ENCODE data around the gene CEACAM16. TPM values are rescaled to one million over a fixed set of nuclear protein-coding genes. Genes with fewer than 3 reads are reported as not detected.

Gene CEACAM16
- not detected for polyA plus RNA-seq (2013, experiment 1 of 2)
- polyA plus RNA-seq (2013, experiment 2 of 2), result not detected

DNA sequence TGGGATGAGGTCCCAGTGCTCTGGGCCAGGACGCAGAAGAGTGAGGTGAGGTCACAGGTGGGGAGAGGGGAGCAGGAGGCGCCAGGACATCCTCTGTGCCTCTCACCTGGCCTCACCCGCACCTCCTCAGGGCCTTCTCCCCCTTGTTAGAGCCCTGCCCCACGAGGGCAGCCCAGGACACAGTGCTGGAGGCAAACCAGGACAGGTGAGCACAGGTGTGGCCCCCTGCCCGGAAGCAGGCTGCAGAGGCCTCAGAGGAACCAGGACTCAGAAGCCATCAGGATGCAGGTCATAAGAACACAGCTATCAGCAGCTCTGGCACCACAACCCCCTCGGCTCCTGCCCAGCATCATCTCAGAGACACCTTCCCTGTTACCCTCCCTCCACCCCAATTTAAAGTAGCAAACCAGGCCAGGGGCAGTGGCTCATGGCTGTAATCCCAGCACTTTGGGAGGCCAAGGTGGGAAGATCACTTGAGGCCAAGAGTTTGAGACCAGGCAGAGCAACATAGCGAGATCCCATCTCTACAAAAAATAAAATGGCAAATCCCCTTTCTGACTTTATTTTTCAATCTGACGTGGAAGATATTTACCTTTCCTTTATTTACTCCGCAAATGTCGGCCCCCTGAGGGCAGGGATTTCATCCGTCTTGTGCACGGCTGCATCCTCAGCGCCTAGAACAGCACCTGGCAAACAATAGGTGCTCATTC is at the start of gene CEACAM16:
TSS of gene CEACAM16 (plus strand) at position 660 of the 710 bp plus-strand sequence. CDS start 2,306 bp downstream, outside the sequence.
- Histone ChIP-seq H3K4me2 (ENCODE audit: low read length) (no peak within 1 kb of the TSS), H3K27ac (ENCODE audit: low read depth, low read length) (no peak within 1 kb of the TSS)
- no CpG with 5 or more reads among the region's 13 CpGs for WGBS (ENCODE audit: extremely low coverage, insufficient coverage, low lambda C conversion rate)

DNA sequence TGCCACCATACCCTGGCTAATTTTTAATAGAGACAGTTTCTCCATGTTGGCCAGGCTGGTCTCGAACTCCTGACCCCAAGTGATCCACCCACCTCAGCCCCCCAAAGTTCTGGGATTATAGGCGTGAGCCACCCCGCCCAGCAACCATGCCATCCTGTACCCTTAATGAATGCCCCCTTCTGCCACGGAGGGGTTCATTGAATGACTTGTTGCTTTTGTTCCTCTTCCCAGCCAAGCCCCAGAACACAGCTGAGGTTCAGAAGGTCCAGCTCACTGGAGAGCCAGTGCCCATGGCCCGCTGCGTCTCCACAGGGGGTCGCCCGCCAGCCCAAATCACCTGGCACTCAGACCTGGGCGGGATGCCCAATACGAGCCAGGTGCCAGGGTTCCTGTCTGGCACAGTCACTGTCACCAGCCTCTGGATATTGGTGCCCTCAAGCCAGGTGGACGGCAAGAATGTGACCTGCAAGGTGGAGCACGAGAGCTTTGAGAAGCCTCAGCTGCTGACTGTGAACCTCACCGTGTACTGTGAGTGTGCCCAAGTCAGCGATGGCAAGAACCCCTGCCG is 49.3 kb upstream of the CEACAM16 start:
- Histone ChIP-seq H3K4me1 (ENCODE audit: control insufficient read depth, low read depth, low read length) (no peaks in the 10 kb centered on the region), H3K56ac (ENCODE audit: low read length) (no peak overlapping the region), H3K18ac (ENCODE audit: low read length) (no peak overlapping the region), H2BK15ac (replicated peaks; ENCODE audit: low read depth) (no peak overlapping the region), H3K79me2 (ENCODE audit: control insufficient read depth, insufficient read depth, low read length) (peaks cover 7% of the 10 kb centered on the region), H3K27ac (ENCODE audit: low read depth, low read length) (no peak overlapping the region), H2BK120ac (ENCODE audit: low read depth, low read length) (no peak overlapping the region), H3K27me3 (ENCODE audit: insufficient read depth, low read length, poor library complexity) (no peaks in the 10 kb centered on the region), H3K9ac (ENCODE audit: low read length) (no peak overlapping the region), H2AK5ac (ENCODE audit: low read length) (no peak overlapping the region), H3K79me1 (ENCODE audit: low read length) (peaks cover 7% of the 10 kb centered on the region), H3K4ac (ENCODE audit: low read depth, low read length) (no peak overlapping the region), H3K4me2 (ENCODE audit: low read length) (no peak overlapping the region), H3K4me3 (ENCODE audit: low read length) (no peak overlapping the region), H4K5ac (ENCODE audit: low read length) (no peak overlapping the region), H2BK5ac (ENCODE audit: low read length) (no peak overlapping the region), H4K8ac (ENCODE audit: low read depth, low read length) (no peak overlapping the region), H3K23ac (ENCODE audit: low read length) (no peak overlapping the region), H3K36me3 (ENCODE audit: control insufficient read depth, insufficient read depth, low read length) (peaks cover 16% of the 10 kb centered on the region)
- DNase-seq, result no peak
- WGBS (ENCODE audit: extremely low coverage, insufficient coverage, low lambda C conversion rate), result no CpG with 5 or more reads among the region's 15 CpGs

More for the DNA sequence above, at the start of gene CEACAM16:
- Histone ChIP-seq H2BK15ac (replicated peaks; ENCODE audit: low read depth) (no peak within 1 kb of the TSS), H4K5ac (ENCODE audit: low read length) (no peak within 1 kb of the TSS), H4K8ac (ENCODE audit: low read depth, low read length) (no peak within 1 kb of the TSS), H3K4me3 (ENCODE audit: low read length) (no peak within 1 kb of the TSS), H3K79me1 (ENCODE audit: low read length) (no peaks in the 10 kb centered on the region), H3K36me3 (ENCODE audit: control insufficient read depth, insufficient read depth, low read length) (no peaks in the 10 kb centered on the region), H3K4me1 (ENCODE audit: control insufficient read depth, low read depth, low read length) (no peaks in the 10 kb centered on the region), H2BK120ac (ENCODE audit: low read depth, low read length) (no peak within 1 kb of the TSS), H3K56ac (ENCODE audit: low read length) (no peak within 1 kb of the TSS), H2BK5ac (ENCODE audit: low read length) (no peak within 1 kb of the TSS), H3K27me3 (ENCODE audit: insufficient read depth, low read length, poor library complexity) (no peaks in the 10 kb centered on the region), H3K18ac (ENCODE audit: low read length) (no peak within 1 kb of the TSS), H3K4ac (ENCODE audit: low read depth, low read length) (no peak within 1 kb of the TSS), H3K23ac (ENCODE audit: low read length) (no peak within 1 kb of the TSS), H2AK5ac (ENCODE audit: low read length) (no peak within 1 kb of the TSS), H3K9ac (ENCODE audit: low read length) (no peak within 1 kb of the TSS), H3K79me2 (ENCODE audit: control insufficient read depth, insufficient read depth, low read length) (no peaks in the 10 kb centered on the region)
- no peak for DNase-seq

DNA sequence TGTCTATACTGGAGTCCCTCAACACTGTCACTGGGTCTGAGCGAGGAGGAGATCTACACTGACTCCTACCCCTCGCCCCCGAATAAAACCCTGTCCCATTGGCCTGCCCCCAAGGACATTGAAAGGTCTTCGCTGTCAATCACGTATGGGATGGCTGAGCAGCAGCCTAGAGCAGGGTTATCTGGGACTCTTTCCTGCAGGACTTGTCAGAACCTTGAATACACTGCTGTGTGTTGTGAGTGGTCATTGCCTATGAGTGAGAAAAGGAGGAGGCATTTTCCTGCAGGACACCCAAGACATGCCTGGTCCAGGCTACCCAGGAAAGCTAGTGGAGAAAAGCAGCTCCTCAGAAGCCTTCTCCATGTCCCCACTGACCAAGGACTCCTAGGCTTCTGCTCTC is 45.6 kb upstream of the CEACAM16 start:
- Histone ChIP-seq H3K56ac (ENCODE audit: low read length) (no peak overlapping the region), H3K18ac (ENCODE audit: low read length) (no peak overlapping the region), H3K4me3 (ENCODE audit: low read length) (no peak overlapping the region), H3K4me1 (ENCODE audit: control insufficient read depth, low read depth, low read length) (no peaks in the 10 kb centered on the region), H2BK120ac (ENCODE audit: low read depth, low read length) (no peak overlapping the region), H2AK5ac (ENCODE audit: low read length) (no peak overlapping the region), H3K4me2 (ENCODE audit: low read length) (no peak overlapping the region), H3K9ac (ENCODE audit: low read length) (no peak overlapping the region), H4K5ac (ENCODE audit: low read length) (no peak overlapping the region), H3K27me3 (ENCODE audit: insufficient read depth, low read length, poor library complexity) (no peaks in the 10 kb centered on the region), H3K27ac (ENCODE audit: low read depth, low read length) (no peak overlapping the region), H3K79me2 (ENCODE audit: control insufficient read depth, insufficient read depth, low read length) (no peaks in the 10 kb centered on the region), H3K23ac (ENCODE audit: low read length) (no peak overlapping the region), H3K4ac (ENCODE audit: low read depth, low read length) (no peak overlapping the region), H4K8ac (ENCODE audit: low read depth, low read length) (no peak overlapping the region), H2BK15ac (replicated peaks; ENCODE audit: low read depth) (no peak overlapping the region), H3K79me1 (ENCODE audit: low read length) (no peaks in the 10 kb centered on the region), H2BK5ac (ENCODE audit: low read length) (no peak overlapping the region), H3K36me3 (ENCODE audit: control insufficient read depth, insufficient read depth, low read length) (peaks cover 20% of the 10 kb centered on the region)
- no CpG with 5 or more reads among the region's 5 CpGs for whole genome bisulfite sequencing (ENCODE audit: extremely low coverage, insufficient coverage, low lambda C conversion rate)
- DNase-seq, result no peak

DNA sequence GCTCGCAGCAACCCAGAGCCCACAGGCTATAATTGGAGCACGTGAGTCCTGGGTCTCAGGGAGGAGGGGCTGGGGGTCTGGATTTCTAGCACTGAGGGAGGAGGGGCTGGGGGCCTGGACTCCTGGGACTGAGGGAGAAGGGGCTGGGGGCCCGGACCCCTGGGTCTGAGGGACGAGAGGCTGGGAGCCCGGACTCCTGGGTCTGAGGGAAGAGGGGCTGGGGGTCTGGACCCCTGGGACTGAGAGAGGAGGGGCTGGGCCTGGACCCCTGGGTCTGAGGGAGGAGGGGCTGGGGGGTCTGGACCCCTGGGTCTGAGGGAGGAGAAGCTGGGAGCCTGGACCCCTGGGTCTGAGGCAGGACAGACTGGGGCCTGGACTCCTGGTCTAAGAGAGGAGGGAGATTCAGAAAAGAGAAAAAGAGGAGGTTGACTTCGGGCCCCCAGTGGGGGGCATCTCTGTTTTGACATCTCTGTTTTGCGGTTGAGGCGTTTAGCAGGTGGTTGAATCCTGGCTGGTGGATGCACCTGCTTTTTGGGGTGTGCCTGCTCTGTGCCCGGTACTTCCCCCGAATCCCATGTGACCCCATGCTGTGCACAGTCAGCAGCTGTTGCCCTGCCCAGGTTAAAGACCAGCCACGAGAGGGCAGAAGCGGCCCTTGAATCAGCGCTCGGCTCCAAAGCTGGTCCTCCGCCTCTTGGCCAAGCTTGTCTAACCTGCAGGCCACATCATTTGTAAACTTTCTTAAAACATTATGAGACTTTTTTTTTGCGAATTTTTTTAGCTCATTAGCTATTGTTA is 44.8 kb upstream of the CEACAM16 start:
- Histone ChIP-seq H3K36me3 (ENCODE audit: control insufficient read depth, insufficient read depth, low read length) (peaks cover 23% of the 10 kb centered on the region), H3K4ac (ENCODE audit: low read depth, low read length) (no peak overlapping the region), H3K56ac (ENCODE audit: low read length) (no peak overlapping the region), H2AK5ac (ENCODE audit: low read length) (no peak overlapping the region), H4K8ac (ENCODE audit: low read depth, low read length) (no peak overlapping the region), H2BK15ac (replicated peaks; ENCODE audit: low read depth) (no peak overlapping the region), H3K79me2 (ENCODE audit: control insufficient read depth, insufficient read depth, low read length) (no peaks in the 10 kb centered on the region), H3K9ac (ENCODE audit: low read length) (no peak overlapping the region), H3K4me2 (ENCODE audit: low read length) (no peak overlapping the region), H3K27ac (ENCODE audit: low read depth, low read length) (no peak overlapping the region), H3K4me3 (ENCODE audit: low read length) (no peak overlapping the region), H3K79me1 (ENCODE audit: low read length) (no peaks in the 10 kb centered on the region), H4K5ac (ENCODE audit: low read length) (no peak overlapping the region), H3K18ac (ENCODE audit: low read length) (no peak overlapping the region), H3K4me1 (ENCODE audit: control insufficient read depth, low read depth, low read length) (no peaks in the 10 kb centered on the region), H2BK120ac (ENCODE audit: low read depth, low read length) (no peak overlapping the region), H3K27me3 (ENCODE audit: insufficient read depth, low read length, poor library complexity) (no peaks in the 10 kb centered on the region), H2BK5ac (ENCODE audit: low read length) (no peak overlapping the region), H3K23ac (ENCODE audit: low read length) (no peak overlapping the region)
- WGBS (ENCODE audit: extremely low coverage, insufficient coverage, low lambda C conversion rate), result no CpG with 5 or more reads among the region's 16 CpGs
- DNase-seq, result peak; percentile 76

- peak; percentile 88 for DNase-seq
- no peak overlapping the region for H3K4me3 ChIP-seq (ENCODE audit: low read length)
These were observed 41.6 kb upstream of the CEACAM16 start for GRCh38 chr19:44657211-44657921.

More at GRCh38 chr19:44657211-44657921, 41.6 kb upstream of the CEACAM16 start:
- no peaks in the 10 kb centered on the region for H3K27me3 ChIP-seq (ENCODE audit: insufficient read depth, low read length, poor library complexity)
- H3K4me2 ChIP-seq (ENCODE audit: low read length), result no peak overlapping the region
- no peak overlapping the region for H3K56ac ChIP-seq (ENCODE audit: low read length)
- H2AK5ac ChIP-seq (ENCODE audit: low read length), result no peak overlapping the region
- H3K9ac ChIP-seq (ENCODE audit: low read length), result no peak overlapping the region
- peaks cover 30% of the 10 kb centered on the region for H3K36me3 ChIP-seq (ENCODE audit: control insufficient read depth, insufficient read depth, low read length)
- H3K27ac ChIP-seq (ENCODE audit: low read depth, low read length), result no peak overlapping the region
- no peaks in the 10 kb centered on the region for H3K4me1 ChIP-seq (ENCODE audit: control insufficient read depth, low read depth, low read length)
- no peak overlapping the region for H3K23ac ChIP-seq (ENCODE audit: low read length)
- H3K79me2 ChIP-seq (ENCODE audit: control insufficient read depth, insufficient read depth, low read length), result no peaks in the 10 kb centered on the region
- H2BK5ac ChIP-seq (ENCODE audit: low read length), result no peak overlapping the region
- H2BK15ac ChIP-seq (replicated peaks; ENCODE audit: low read depth), result no peak overlapping the region
- no peak overlapping the region for H3K4ac ChIP-seq (ENCODE audit: low read depth, low read length)
- no CpG with 5 or more reads among the region's 25 CpGs for WGBS (ENCODE audit: extremely low coverage, insufficient coverage, low lambda C conversion rate)
- H3K79me1 ChIP-seq (ENCODE audit: low read length), result no peaks in the 10 kb centered on the region
- H2BK120ac ChIP-seq (ENCODE audit: low read depth, low read length), result no peak overlapping the region
- no peak overlapping the region for H4K8ac ChIP-seq (ENCODE audit: low read depth, low read length)
- H4K5ac ChIP-seq (ENCODE audit: low read length), result no peak overlapping the region
- no peak overlapping the region for H3K18ac ChIP-seq (ENCODE audit: low read length)

All from mesendoderm (in vitro differentiated cells).